Astrocyte of the cerebellum (primary cell): ENCODE data around the gene MPND.
"Not testable (repeated sequence)": the region's sequence is repeated elsewhere in the genome, so short reads cannot be mapped to it uniquely, and the experiment has no call there.

Experiments used
- DNase-seq: peaks from one replicate; pipeline ENCODE4 v3.0.0-alpha.2; 2011; ENCODE audit warnings: low read depth
- H3K4me3 ChIP-seq: 2 replicates; pipeline ENCODE4 v1.5.1; 2011; ENCODE audit warnings: mild to moderate bottlenecking, low read depth, low read length, moderate library complexity
- in situ Hi-C: cut with HindIII; loops from 2 replicates; pipeline ENCODE4 v1.10.0; 2017; ENCODE audit warnings: low sequenced_read_pairs
- TF ChIP-seq, protein P1 (sequence below): IDR thresholded peaks from 2 replicates; pipeline ENCODE4 v1.5.1; 2012; ENCODE audit warnings: low read length, low read depth, moderate library complexity, mild to moderate bottlenecking; ENCODE audit errors: missing control alignments

MPND gene

DNA sequence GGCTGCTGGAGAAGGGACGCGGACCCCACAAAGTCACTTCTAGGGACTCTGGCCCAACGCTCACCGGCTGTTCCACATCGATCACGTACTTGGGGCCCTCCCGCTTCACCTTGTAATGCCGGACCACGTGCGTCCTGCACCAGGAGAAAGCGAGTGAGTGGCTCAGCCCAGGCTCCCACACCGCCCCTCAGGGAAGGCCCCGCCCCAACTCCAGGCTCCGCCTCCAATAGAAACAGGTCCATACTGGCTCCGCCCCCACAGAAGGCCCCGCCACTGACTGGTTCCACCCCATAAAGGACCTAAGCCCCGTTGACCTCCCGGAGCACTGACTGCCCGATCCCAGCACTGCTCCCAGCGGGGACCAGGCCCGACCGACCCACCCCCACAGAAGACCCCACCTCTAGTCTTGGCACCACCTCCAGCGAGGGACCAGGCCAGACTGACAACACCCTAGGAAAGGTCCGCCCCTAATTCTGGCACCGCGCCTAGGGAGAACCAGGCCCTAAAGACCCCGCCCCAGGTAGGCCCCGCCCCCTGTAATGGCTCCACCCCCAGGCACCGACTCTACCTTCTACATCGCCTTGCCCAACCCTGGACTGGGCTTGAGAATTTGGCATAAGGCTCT lies 16.0 kb upstream of the MPND start:
- peak overlapping the region; percentile 35 for H3K4me3 ChIP-seq
- DNase-seq = no peak
- TF ChIP-seq, protein P1, sequence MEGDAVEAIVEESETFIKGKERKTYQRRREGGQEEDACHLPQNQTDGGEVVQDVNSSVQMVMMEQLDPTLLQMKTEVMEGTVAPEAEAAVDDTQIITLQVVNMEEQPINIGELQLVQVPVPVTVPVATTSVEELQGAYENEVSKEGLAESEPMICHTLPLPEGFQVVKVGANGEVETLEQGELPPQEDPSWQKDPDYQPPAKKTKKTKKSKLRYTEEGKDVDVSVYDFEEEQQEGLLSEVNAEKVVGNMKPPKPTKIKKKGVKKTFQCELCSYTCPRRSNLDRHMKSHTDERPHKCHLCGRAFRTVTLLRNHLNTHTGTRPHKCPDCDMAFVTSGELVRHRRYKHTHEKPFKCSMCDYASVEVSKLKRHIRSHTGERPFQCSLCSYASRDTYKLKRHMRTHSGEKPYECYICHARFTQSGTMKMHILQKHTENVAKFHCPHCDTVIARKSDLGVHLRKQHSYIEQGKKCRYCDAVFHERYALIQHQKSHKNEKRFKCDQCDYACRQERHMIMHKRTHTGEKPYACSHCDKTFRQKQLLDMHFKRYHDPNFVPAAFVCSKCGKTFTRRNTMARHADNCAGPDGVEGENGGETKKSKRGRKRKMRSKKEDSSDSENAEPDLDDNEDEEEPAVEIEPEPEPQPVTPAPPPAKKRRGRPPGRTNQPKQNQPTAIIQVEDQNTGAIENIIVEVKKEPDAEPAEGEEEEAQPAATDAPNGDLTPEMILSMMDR = no peak
- in situ Hi-C loops = no loop called here

DNA sequence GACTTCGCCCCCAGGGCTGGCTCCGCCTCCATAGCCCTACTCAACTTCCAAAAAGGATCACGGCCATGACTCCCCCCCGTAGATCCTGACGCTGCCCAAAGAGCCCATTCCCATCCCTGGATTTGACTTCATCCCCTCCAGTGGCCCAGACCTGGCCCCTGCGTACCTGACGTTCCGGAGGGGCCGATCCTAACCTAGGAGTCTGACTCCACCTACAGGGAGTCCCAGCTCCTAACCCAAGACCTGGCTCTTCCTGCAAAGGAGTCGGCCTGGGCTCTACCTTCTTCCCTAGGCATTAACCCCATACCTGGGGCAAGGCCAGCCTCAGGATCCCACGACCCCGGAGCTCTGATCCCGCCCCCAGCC lies 15.5 kb upstream of the MPND start:
- peak overlapping the region; percentile 35 for H3K4me3 ChIP-seq
- DNase-seq = no peak
- in situ Hi-C loops = no loop called here
- TF ChIP-seq, protein P1 = no peak

DNA sequence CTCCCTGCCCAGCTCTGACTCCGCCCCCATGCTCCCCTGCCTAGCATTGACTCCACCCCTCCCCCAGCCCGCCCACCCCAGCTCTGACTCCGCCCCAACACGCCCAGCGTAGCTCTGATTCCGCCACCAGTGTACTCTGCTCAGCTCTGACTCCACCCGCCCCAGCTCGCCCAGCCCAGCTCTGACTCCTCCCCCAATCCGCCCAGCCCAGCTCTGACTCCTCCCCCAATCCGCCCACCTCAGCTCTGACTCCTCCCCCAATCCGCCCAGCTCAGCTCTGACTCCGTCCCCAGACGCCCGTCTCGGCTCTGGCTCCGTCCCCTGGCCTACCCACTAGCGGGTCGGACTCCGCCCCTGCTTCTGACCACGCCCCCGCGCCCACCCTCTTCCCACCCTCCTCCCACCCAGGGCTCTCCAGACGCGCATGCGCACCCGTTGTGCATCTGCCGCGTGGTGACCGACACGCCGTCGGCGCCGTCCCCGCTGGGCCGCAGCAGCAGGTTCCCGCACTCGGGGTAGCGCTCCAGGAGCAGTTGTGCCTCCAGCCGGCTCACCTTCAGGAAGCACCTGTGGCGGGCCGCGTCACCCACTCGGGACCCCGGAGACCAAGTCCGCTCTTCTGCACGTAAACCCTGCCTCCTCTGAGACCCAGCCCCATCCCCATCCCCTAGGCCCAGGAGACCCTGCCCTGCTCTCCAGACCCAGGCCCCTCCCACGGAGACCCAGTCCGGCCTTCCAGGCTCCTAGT lies 14.9 kb upstream of the MPND start:
- H3K4me3 ChIP-seq = peak overlapping the region; percentile 51
- DNase-seq = peak; percentile 86
- in situ Hi-C loops = no loop called here
- TF ChIP-seq, protein P1 = no peak

DNA sequence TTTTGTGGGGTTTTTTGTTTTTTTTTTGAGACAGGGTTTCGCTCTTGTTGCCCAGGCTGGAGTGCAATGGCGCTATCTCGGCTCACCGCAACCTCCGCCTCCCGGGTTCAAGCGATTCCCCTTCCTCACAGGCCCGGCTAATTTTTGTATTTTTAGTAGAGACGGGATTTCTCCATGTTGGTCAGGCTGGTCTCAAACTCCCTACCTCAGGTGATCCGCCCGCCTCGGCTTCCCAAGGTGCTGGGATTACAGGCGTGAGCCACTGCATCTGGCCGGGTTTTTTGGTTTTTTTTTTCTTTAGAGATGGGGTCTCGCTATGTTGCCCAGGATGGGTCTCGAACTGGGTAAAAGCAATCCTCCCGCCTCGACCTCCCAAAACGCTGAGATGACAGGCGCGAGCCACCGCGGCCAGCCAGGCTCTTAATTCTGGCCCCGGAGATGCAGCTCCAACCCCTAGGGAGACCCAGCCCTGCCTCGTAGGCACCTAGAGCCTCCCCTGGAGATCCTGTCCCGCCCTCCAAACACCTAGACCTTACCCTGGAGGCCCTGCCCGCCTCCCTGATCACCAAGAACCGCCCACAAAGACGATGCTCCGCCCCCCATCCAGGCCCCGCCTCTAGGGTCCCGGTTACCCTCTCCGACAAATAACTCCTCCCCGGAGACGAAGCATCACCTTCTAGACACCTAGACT lies 14.2 kb upstream of the MPND start:
- peak overlapping the region; percentile 51 for H3K4me3 ChIP-seq
- DNase-seq, in situ Hi-C loops: not testable (repeated sequence)

DNA sequence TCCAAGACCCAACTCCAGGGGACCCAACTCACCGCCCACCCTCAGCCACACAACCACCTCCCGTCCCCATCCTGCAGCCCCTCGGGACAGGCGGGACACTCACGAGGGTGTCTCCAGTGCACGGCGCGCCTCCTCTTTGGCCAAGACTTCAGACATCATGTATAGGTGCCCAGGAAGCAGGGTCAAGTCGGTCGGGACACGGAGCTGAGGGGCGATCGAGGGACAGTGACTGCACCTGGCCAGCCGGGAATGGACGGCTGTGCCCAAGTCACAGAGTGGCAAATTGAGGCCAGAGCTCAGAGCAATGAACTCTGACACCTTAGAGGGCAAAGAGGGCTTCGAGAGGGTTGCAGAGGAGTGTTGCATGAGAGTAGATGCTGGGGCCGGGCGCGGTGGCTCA lies 13.5 kb upstream of the MPND start:
- H3K4me3 ChIP-seq = no peak overlapping the region

DNA sequence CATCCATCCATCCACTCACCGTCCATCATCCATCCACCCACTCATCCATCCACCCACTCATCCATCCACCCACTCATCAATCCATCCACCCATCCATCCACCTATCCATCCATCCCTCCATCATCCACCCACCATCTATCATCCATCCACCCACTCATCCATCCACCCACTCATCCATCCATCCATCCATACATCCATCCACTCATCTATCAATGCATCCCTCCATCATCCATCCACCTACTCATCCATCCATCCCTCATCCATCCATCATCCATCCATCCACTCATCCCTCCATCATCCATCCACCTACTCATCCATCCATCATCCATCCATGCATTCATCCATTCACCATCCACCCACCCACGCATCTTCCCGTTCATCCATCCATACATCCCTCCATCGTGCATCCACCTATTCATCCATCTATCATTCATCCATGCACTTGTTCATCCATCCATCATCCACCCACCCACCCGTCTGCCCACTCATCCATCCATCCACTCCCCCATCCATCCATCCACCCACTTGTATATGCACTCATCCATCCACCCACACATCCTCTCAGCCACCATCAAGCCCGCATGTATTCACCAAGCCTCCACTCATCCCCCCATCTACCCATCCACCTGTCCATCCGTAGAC lies 8.3 kb upstream of the MPND start:
- no peak for DNase-seq
- H3K4me3 ChIP-seq = no peak overlapping the region
- TF ChIP-seq, protein P1 = no peak
- in situ Hi-C loops = no loop called here

More for the DNA sequence above, 13.5 kb upstream of the MPND start:
- in situ Hi-C loops = no loop called here
- DNase-seq = no peak
- TF ChIP-seq, protein P1 = no peak
